CD8-positive, alpha-beta memory T cell (primary cell): ENCODE data around the gene LIME1. TPM values are rescaled to one million over a fixed set of nuclear protein-coding genes. Genes with fewer than 3 reads are reported as not detected.

Experiments
- CTCF ChIA-PET: fragments of 350-600 bp; sonication (Branson Sonifier 250); formaldehyde crosslinking; loops from one replicate; lab custom pipeline; 2021; ENCODE audit warnings: antibody characterized with exemption; lab: Charles Lee
- POLR2A ChIA-PET: fragments of 350-600 bp; sonication (Branson Sonifier 250); formaldehyde crosslinking; loops from one replicate; lab custom pipeline; 2021; ENCODE audit warnings: antibody characterized with exemption; lab: Charles Lee
- DNase-seq, 5 donors: peaks; one replicate each; pipeline versions ENCODE4 v3.0.0 to v3.0.0-alpha.2; 2020 to 2022; ENCODE audit warnings: mixed read lengths in 1 of 5
- H3K27ac ChIP-seq: one replicate; pipeline ENCODE4 v1.7.0; 2013; ENCODE audit warnings: low read depth, mild to moderate bottlenecking, low read length, moderate library complexity
- H3K27me3 ChIP-seq: 2 replicates; pipeline ENCODE4 v1.7.0; 2013; ENCODE audit warnings: low read length, mild to moderate bottlenecking; ENCODE audit not compliant: insufficient read depth, poor library complexity, severe bottlenecking
- H3K36me3 ChIP-seq: 2 replicates; pipeline ENCODE4 v1.7.0; 2013; ENCODE audit warnings: mild to moderate bottlenecking, low read length, moderate library complexity; ENCODE audit not compliant: insufficient read depth
- H3K4me1 ChIP-seq: 2 replicates; pipeline ENCODE4 v1.7.0; 2013; ENCODE audit warnings: mild to moderate bottlenecking, low read length, moderate library complexity; ENCODE audit not compliant: insufficient read depth
- H3K4me3 ChIP-seq: 2 replicates; pipeline ENCODE4 v1.7.0; 2013; ENCODE audit warnings: mild to moderate bottlenecking, low read length
- H3K9me3 ChIP-seq: 2 replicates; pipeline ENCODE4 v1.7.0; 2013; ENCODE audit warnings: mild to moderate bottlenecking, low read length
- H3K27ac Mint-ChIP-seq, 8 donors: one replicate each; pipeline ENCODE4 v1.8.0; 2020 to 2021; ENCODE audit warnings: mixed read lengths in 8 of 8, mild to moderate bottlenecking in 6 of 8, inconsistent platforms in 3 of 8, moderate library complexity in 3 of 8
- H3K27me3 Mint-ChIP-seq, 2 donors: one replicate each; pipeline ENCODE4 v1.8.0; 2020 to 2021; ENCODE audit warnings: mixed read lengths in 2 of 2, mild to moderate bottlenecking in 1 of 2, moderate library complexity in 1 of 2
- H3K36me3 Mint-ChIP-seq, 3 donors: one replicate each; pipeline ENCODE4 v1.8.0; 2020 to 2021; ENCODE audit warnings: mixed read lengths in 3 of 3, inconsistent platforms in 1 of 3, mild to moderate bottlenecking in 1 of 3
- H3K4me1 Mint-ChIP-seq, 3 donors: one replicate each; pipeline ENCODE4 v1.8.0; 2020 to 2021; ENCODE audit warnings: mixed read lengths in 3 of 3, inconsistent platforms in 1 of 3, mild to moderate bottlenecking in 1 of 3
- H3K4me3 Mint-ChIP-seq, 7 donors: one replicate each; pipeline ENCODE4 v1.8.0; 2020 to 2021; ENCODE audit warnings: mixed read lengths in 7 of 7, mild to moderate bottlenecking in 6 of 7, moderate library complexity in 4 of 7, inconsistent platforms in 2 of 7
- H3K9me3 Mint-ChIP-seq, 5 donors: one replicate each; pipeline ENCODE4 v1.8.0; 2020 to 2022; ENCODE audit warnings: mixed read lengths in 5 of 5, mild to moderate bottlenecking in 3 of 5, moderate library complexity in 2 of 5, inconsistent platforms in 1 of 5
- polyA plus RNA-seq: library from polyadenylated mRNA; unstranded; fragments of 300-500 nt; fragmentation: Illumina TruSeq; gene quantifications from one replicate; pipeline ENCODE4 v1.2.3, GENCODE V29; 2021
- total RNA-seq, 2 experiments: library from RNA; stranded (reverse); gene quantifications; one replicate each; pipeline ENCODE4 v1.2.3, GENCODE V29; 2021

LIME1 gene
- total and polyA plus RNA-seq, 3 experiments from 2014 or later, result 18.4 to 366 (median 19.6) TPM

GRCh38 chr20:63690898-63691710 is 45.4 kb upstream of the LIME1 start:
- Mint-ChIP-seq H3K4me3 (no peak overlapping the region), H3K9me3 (peaks cover 0 to 5% (median 0%) of the 10 kb centered on the region in 5 donors), H3K27me3 (peaks cover 0 to 7% of the 10 kb centered on the region in 2 donors), H3K36me3 (peaks cover 0 to 3% (median 0%) of the 10 kb centered on the region in 3 donors), H3K4me1 (peaks cover 0 to 17% (median 4%) of the 10 kb centered on the region in 3 donors), H3K27ac (peak overlapping the region in 1 of 8 donors; percentile 24)
- Histone ChIP-seq H3K4me3 (no peak overlapping the region), H3K27me3 (no peaks in the 10 kb centered on the region), H3K9me3 (no peaks in the 10 kb centered on the region), H3K4me1 (peaks cover 18% of the 10 kb centered on the region), H3K27ac (no peak overlapping the region), H3K36me3 (no peaks in the 10 kb centered on the region)
- no peak for DNase-seq
- POLR2A ChIA-PET, result no interaction called here
- CTCF ChIA-PET, result no interaction called here

- ChIA-PET POLR2A (no interaction called here), CTCF (no interaction called here)
Observed at GRCh38 chr20:63691711-63692435, 44.6 kb upstream of the LIME1 start.

GRCh38 chr20:63692436-63693082 is 43.9 kb upstream of the LIME1 start:
- POLR2A ChIA-PET, result no interaction called here

More at GRCh38 chr20:63691711-63692435, 44.6 kb upstream of the LIME1 start:
- Mint-ChIP-seq H3K4me3 (no peak overlapping the region), H3K27me3 (peaks cover 0 to 7% of the 10 kb centered on the region in 2 donors), H3K4me1 (peaks cover 0 to 23% (median 6%) of the 10 kb centered on the region in 3 donors), H3K9me3 (peaks cover 0 to 5% (median 0%) of the 10 kb centered on the region in 5 donors), H3K27ac (peak overlapping the region in 1 of 8 donors; percentile 24), H3K36me3 (peaks cover 0 to 4% (median 0%) of the 10 kb centered on the region in 3 donors)
- H3K4me1 ChIP-seq, result peaks cover 17% of the 10 kb centered on the region
- H3K36me3 ChIP-seq, result no peaks in the 10 kb centered on the region
- DNase-seq, result no peak
- H3K9me3 ChIP-seq, result no peaks in the 10 kb centered on the region
- no peak overlapping the region for H3K27ac ChIP-seq
- H3K27me3 ChIP-seq, result no peaks in the 10 kb centered on the region
- H3K4me3 ChIP-seq, result no peak overlapping the region

GRCh38 chr20:63693083-63693732 is 43.3 kb upstream of the LIME1 start:
- H3K4me3 Mint-ChIP-seq, result no peak overlapping the region
- H3K27me3 ChIP-seq, result no peaks in the 10 kb centered on the region
- H3K27me3 Mint-ChIP-seq, result peaks cover 0 to 7% of the 10 kb centered on the region in 2 donors
- H3K36me3 Mint-ChIP-seq, result peaks cover 0 to 4% (median 0%) of the 10 kb centered on the region in 3 donors
- ChIA-PET CTCF (no interaction called here), POLR2A (no interaction called here)
- H3K9me3 ChIP-seq, result no peaks in the 10 kb centered on the region
- no peak overlapping the region for H3K27ac ChIP-seq
- H3K9me3 Mint-ChIP-seq, result peaks cover 0 to 5% (median 0%) of the 10 kb centered on the region in 5 donors
- DNase-seq, result no peak
- no peaks in the 10 kb centered on the region for H3K36me3 ChIP-seq
- no peak overlapping the region for H3K4me3 ChIP-seq
- peaks cover 16% of the 10 kb centered on the region for H3K4me1 ChIP-seq
- H3K4me1 Mint-ChIP-seq, result peaks cover 0 to 34% (median 6%) of the 10 kb centered on the region in 3 donors
- H3K27ac Mint-ChIP-seq, result peak overlapping the region in 1 of 8 donors; percentile 8

More at GRCh38 chr20:63692436-63693082, 43.9 kb upstream of the LIME1 start:
- CTCF ChIA-PET, result no interaction called here
- Mint-ChIP-seq H3K36me3 (peaks cover 0 to 4% (median 0%) of the 10 kb centered on the region in 3 donors), H3K4me3 (peak overlapping the region in 1 of 7 donors; percentile 40), H3K4me1 (peaks cover 0 to 29% (median 6%) of the 10 kb centered on the region in 3 donors), H3K9me3 (peaks cover 0 to 5% (median 0%) of the 10 kb centered on the region in 5 donors), H3K27me3 (peaks cover 0 to 7% of the 10 kb centered on the region in 2 donors), H3K27ac (peak overlapping the region in 3 of 8 donors; percentile 8 to 42 (median 36))
- H3K9me3 ChIP-seq, result no peaks in the 10 kb centered on the region
- no peak overlapping the region for H3K27ac ChIP-seq
- no peak overlapping the region for H3K4me3 ChIP-seq
- H3K27me3 ChIP-seq, result no peaks in the 10 kb centered on the region
- peaks cover 16% of the 10 kb centered on the region for H3K4me1 ChIP-seq
- DNase-seq, result no peak
- no peaks in the 10 kb centered on the region for H3K36me3 ChIP-seq

- H3K27me3 Mint-ChIP-seq, result peaks cover 0 to 7% of the 10 kb centered on the region in 2 donors
- H3K9me3 Mint-ChIP-seq, result peaks cover 0 to 5% (median 0%) of the 10 kb centered on the region in 5 donors
- POLR2A ChIA-PET, result interaction anchor here (0.6 kb wide), 1 partner anchor 35 kb away, joined by 6 read pairs; no protein-coding TSS in a partner anchor
- H3K27ac Mint-ChIP-seq, result peak overlapping the region in 4 of 8 donors; percentile 27 to 79 (median 74)
- H3K9me3 ChIP-seq, result no peaks in the 10 kb centered on the region
- H3K4me3 ChIP-seq, result no peak overlapping the region
- peaks cover 16% of the 10 kb centered on the region for H3K4me1 ChIP-seq
- no peaks in the 10 kb centered on the region for H3K27me3 ChIP-seq
- H3K36me3 Mint-ChIP-seq, result peaks cover 0 to 4% (median 0%) of the 10 kb centered on the region in 3 donors
- H3K36me3 ChIP-seq, result no peaks in the 10 kb centered on the region
- CTCF ChIA-PET, result no interaction called here
- no peak overlapping the region for H3K27ac ChIP-seq
- no peak for DNase-seq
- peak overlapping the region in 4 of 7 donors; percentile 41 to 65 (median 54) for H3K4me3 Mint-ChIP-seq
- peaks cover 0 to 34% (median 6%) of the 10 kb centered on the region in 3 donors for H3K4me1 Mint-ChIP-seq
Observed at GRCh38 chr20:63693733-63694583, 42.5 kb upstream of the LIME1 start.

- POLR2A ChIA-PET, result interaction anchor here (0.6 kb wide), 1 partner anchor 34 kb away, joined by 6 read pairs; no protein-coding TSS in a partner anchor
- Mint-ChIP-seq H3K36me3 (peaks cover 0 to 4% (median 0%) of the 10 kb centered on the region in 3 donors), H3K27ac (peak overlapping the region in 1 of 8 donors; percentile 47), H3K4me1 (peaks cover 0 to 38% (median 6%) of the 10 kb centered on the region in 3 donors), H3K4me3 (no peak overlapping the region), H3K27me3 (peaks cover 0 to 7% of the 10 kb centered on the region in 2 donors), H3K9me3 (peaks cover 0 to 5% (median 0%) of the 10 kb centered on the region in 5 donors)
- Histone ChIP-seq H3K9me3 (no peaks in the 10 kb centered on the region), H3K27ac (no peak overlapping the region), H3K27me3 (no peaks in the 10 kb centered on the region), H3K36me3 (no peaks in the 10 kb centered on the region), H3K4me3 (no peak overlapping the region), H3K4me1 (peaks cover 16% of the 10 kb centered on the region)
- DNase-seq, result no peak
- CTCF ChIA-PET, result no interaction called here
Observed at GRCh38 chr20:63694584-63695423, 41.7 kb upstream of the LIME1 start.
